ENCODE measurements around the gene BTRC.

- TF ChIP-seq POLR2AphosphoS5 (IDR thresholded peaks at IDR 0.05; ENCODE audit: low read length) (no peak), TAF1 (IDR thresholded peaks at IDR 0.05; ENCODE audit: borderline replicate concordance, low read depth, low read length) (no peak), SP1 (IDR thresholded peaks at IDR 0.05; ENCODE audit: low read depth, low read length) (no peak), ZBTB11 (CRISPR knock-in tag; IDR thresholded peaks at IDR 0.05) (no peak), CTCF (IDR thresholded peaks at IDR 0.05 in 2 of 3, conservative IDR thresholded peaks at IDR 0.05 in 1 of 3; ENCODE audit: control insufficient read depth in 2 of 3, extremely low read depth in 1 of 3, insufficient read depth in 1 of 3, low read depth in 3 of 3, low read length in 3 of 3) (no peak), IKZF2 (IDR thresholded peaks at IDR 0.05) (no peak), CHD2 (IDR thresholded peaks at IDR 0.05; ENCODE audit: borderline replicate concordance, low read depth, low read length) (no peak)
These were observed 31.5 kb upstream of the BTRC start for GRCh38 chr10:101322266-101323108.

All from GM12878 (cell line).